HTERT RPE-1 (cell line): ENCODE measurements around the gene CHFR.
"Not testable (repeated sequence)": the region's sequence is repeated elsewhere in the genome, so short reads cannot be mapped to it uniquely, and the experiment has no call there.

Experiments
- in situ Hi-C: fragments of 300-500 bp; cut with MboI; formaldehyde crosslinking; loops from 4 replicates; pipeline ENCODE4 v1.14.3; 2020; ENCODE audit warnings: low sequenced_read_pairs

Gene CHFR

GRCh38 chr12:132887513-132888351 is at the start of gene CHFR:
CHFR (minus strand) TSS chr12:132887605; CDS start chr12:132887328, 277 bp downstream.
- in situ Hi-C loops = no loop called here

GRCh38 chr12:132936921-132937320 is 49.5 kb upstream of the CHFR start:
- in situ Hi-C loops = not testable (repeated sequence)

GRCh38 chr12:132936163-132936562 is 48.8 kb upstream of the CHFR start:
- in situ Hi-C loops = no loop called here

GRCh38 chr12:132926415-132926833 is 39.0 kb upstream of the CHFR start:
- in situ Hi-C loops = no loop called here

- in situ Hi-C loops = no loop called here
These were observed 38.4 kb upstream of the CHFR start for GRCh38 chr12:132925597-132926414.

GRCh38 chr12:132924356-132924755 is 37.0 kb upstream of the CHFR start:
- in situ Hi-C loops = no loop called here

GRCh38 chr12:132923356-132923909 is 36.0 kb upstream of the CHFR start:
- in situ Hi-C loops = no loop called here

GRCh38 chr12:132922676-132923075 is 35.3 kb upstream of the CHFR start:
- in situ Hi-C loops = no loop called here

GRCh38 chr12:132921685-132922084 is 34.3 kb upstream of the CHFR start:
- in situ Hi-C loops = no loop called here

GRCh38 chr12:132918680-132919079 is 31.3 kb upstream of the CHFR start:
- in situ Hi-C loops = no loop called here

- in situ Hi-C loops = no loop called here
These were observed 21.6 kb upstream of the CHFR start for GRCh38 chr12:132909030-132909368.

GRCh38 chr12:132908145-132909029 is 21.0 kb upstream of the CHFR start:
- in situ Hi-C loops = no loop called here

GRCh38 chr12:132907789-132908144 is 20.4 kb upstream of the CHFR start:
- in situ Hi-C loops = not testable (repeated sequence)

- in situ Hi-C loops = no loop called here
These were observed 19.8 kb upstream of the CHFR start for GRCh38 chr12:132907216-132907615.

- in situ Hi-C loops = no loop called here
These were observed 17.4 kb upstream of the CHFR start for GRCh38 chr12:132904718-132905328.

GRCh38 chr12:132899033-132899432 is 11.6 kb upstream of the CHFR start:
- in situ Hi-C loops = no loop called here

- in situ Hi-C loops = no loop called here
These were observed 1.4 kb upstream of the CHFR start for GRCh38 chr12:132888852-132889251.

GRCh38 chr12:132886529-132887477 is 602 bp downstream of the CHFR start:
- in situ Hi-C loops = no loop called here

- in situ Hi-C loops = no loop called here
These were observed 5.6 kb downstream of the CHFR start for GRCh38 chr12:132881818-132882217.
